ENCODE data around the gene MPP3.
"Not testable (repeated sequence)": the region's sequence is repeated elsewhere in the genome, so short reads cannot be mapped to it uniquely, and the experiment has no call there.

Gene MPP3

GRCh38 chr17:43832976-43833829, at the start of gene MPP3:
MPP3 (minus strand) TSS chr17:43833146; CDS start chr17:43831906, 1,240 bp downstream.
- peak; percentile 40 for DNase-seq

GRCh38 chr17:43881758-43882505, 49.0 kb upstream of the MPP3 start:
- DNase-seq = no peak

- DNase-seq = no peak
These were observed 48.2 kb upstream of the MPP3 start for GRCh38 chr17:43881181-43881580.

- no peak for DNase-seq
These were observed 47.6 kb upstream of the MPP3 start for GRCh38 chr17:43880420-43880991.

- DNase-seq = no peak
These were observed 46.9 kb upstream of the MPP3 start for GRCh38 chr17:43879723-43880419.

DNA sequence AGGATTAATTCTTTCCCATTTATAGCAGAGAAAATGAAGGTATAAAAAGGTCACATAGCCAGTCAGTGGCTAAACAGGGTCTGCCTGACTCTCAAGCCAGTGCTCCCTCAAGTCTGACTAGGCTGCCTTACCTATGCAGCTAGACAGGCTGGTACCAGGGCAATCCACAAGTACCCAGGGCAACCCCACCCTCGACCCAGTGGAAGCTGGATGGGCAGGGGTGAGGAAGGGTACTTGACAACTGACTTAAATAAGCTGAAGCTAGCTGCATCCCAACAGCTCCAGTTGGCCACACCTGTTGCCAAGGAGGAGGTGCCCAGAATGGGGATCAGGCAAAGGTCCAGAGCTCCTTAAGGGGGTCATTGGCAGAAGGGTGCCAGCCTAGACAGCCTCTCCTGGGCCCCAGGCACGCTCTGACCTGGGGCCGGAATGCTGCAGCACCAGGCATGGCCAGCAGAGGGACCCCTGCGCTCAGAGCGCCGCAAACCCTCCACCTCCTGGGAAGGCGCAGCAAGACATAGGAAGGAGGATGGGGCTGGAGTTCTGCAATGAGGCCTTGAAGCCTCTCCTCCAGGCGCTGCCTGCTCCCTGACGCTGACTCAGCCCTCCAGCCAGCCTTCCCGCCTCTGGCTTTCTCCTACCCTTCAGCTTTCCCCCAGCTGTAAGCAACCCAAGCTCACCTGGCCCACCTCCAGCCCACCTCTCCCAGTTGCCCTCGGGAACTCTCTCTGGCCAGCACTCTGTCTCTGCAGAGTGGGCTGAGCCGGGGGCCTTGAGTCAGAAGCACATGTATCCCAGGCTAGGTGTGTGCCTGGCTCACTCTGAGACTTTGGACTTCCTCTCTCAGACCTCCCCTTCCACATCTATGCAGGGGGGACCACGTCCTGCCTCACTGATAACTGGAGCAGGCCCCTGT, 45.6 kb upstream of the MPP3 start:
- DNase-seq = peak; percentile 53

DNA sequence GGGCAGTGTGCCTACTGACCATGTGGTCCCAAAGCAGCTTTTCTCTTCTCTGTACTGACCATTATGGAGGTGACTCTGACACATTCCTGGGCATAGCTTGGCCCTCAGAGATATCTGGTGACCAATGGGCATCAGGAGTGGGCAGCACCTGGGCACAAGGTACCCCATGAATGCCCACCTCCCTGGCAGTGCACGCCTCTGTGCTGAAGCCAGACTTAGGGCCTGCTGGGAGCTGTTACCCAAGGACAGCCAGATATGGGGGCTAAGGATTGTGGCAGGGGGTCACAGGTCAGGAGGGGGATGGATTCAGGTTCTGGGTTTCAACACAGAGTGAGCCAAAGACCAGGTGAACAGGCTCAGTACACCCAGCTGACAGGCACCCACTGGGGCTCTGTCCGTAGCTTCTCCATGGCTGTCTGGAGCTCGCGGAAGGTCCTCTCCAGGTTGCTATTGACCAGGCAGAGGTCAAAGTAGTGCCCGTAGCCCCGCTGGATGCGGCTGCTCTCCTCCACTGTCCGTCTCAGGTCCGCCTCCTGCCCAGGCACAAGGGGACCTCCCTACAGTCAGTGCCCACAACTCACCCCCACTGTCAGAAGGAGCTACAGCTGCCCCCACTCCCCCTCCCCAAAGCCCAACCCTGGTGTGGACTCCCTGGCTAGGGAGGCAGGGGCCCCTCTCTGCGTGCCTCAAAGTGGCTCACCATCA, 44.7 kb upstream of the MPP3 start:
- no peak for DNase-seq

DNA sequence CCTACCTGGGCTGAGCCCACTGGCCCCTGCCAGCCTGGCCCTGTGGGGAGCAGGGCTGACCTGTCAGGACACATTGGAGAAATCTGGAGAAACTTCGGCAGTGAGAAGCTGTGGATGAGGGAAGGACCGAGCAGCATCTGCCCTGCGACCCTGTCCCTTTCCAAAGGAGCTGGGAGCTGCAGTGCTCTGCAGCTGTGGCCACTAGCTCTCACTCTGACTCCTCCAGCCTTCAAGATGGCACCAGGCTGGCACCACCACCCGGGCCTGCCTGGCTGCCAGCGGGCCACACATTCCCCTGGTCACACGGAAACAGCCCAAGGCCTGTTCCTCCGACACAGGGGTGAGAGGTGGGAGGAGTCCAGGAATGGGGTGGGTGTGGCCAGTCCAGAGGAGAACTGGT, 44.1 kb upstream of the MPP3 start:
- DNase-seq = no peak

GRCh38 chr17:43875476-43876147, 42.7 kb upstream of the MPP3 start:
- DNase-seq = no peak

DNA sequence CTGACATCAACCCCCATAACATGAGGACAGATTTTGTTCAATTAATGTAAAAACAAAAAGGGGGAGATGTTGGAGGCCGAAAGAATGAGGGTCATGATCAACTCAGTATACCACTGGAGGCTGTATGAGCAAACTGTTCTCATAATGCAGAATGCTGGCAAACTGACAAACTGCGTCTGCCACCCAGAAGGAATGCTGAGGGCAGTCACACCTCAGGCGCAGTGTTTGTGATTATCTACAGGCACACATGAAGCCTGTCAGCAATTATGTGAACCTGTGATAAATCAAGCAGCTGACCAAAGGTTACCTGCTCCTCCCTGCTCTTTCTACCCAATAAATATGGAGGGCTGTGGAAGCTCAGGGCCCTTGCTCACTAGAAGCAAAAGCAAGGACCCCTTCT, 41.3 kb upstream of the MPP3 start:
- DNase-seq = no peak

GRCh38 chr17:43873815-43874214, 40.9 kb upstream of the MPP3 start:
- DNase-seq = no peak

DNA sequence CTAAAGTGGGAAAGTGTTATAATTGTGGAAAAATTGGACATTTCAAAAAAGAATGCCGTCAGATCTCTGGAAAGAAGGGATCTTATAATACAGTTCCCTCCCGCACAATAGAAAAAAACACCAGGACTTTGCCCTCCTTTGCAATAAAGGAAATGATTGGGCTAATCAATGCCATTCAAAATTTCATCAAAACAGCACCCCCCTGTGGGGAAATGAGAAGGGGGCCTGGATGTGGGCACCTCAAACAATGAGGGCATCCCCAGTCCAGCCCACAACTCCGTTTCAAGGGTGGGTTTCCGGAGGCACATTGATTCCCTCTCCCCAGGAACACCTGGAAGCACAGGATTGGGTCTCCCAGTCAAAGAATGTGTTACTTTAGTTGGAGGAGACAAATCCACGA, 40.1 kb upstream of the MPP3 start:
- DNase-seq = no peak

- DNase-seq = no peak
These were observed 39.2 kb upstream of the MPP3 start for GRCh38 chr17:43871946-43872690.

- not testable (repeated sequence) for DNase-seq
These were observed 36.1 kb upstream of the MPP3 start for GRCh38 chr17:43869031-43869430.

DNA sequence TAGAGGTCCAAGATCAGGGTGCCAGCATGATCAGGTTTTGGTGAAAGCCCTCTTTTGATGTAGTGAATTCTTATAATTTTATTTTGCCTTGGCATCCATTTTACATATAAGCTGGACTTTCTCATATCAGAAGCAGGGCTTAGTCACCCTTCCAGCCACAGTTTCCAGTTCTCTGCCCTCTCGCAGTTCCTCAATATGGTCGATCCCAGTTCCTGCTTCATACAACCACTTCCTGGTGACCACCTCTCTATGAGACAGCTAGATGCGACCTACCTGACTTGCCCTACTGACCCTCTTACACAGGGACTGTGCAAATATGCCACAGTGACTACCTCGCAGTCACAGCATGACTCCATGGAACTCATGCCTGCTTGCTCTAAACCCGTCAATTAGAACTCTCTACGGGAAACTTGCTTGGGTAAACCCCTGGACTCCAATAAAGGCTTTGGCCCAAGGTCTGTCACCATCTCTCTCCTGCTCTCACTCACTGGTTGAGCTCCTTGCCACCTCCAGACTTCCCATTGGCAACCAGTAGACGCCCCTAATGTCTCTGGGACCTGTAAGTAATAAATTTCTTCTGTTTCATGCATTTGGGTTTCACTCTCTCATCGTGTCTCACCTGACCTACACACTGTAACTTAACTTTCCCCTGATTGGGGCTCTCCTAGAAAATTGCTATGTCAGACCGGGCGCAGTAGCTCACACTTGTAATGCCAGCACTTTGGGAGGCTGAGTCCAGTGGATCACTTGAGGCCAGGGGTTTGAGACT, 35.5 kb upstream of the MPP3 start:
- DNase-seq = no peak

- no peak for DNase-seq
These were observed 31.4 kb upstream of the MPP3 start for GRCh38 chr17:43864161-43864984.

DNA sequence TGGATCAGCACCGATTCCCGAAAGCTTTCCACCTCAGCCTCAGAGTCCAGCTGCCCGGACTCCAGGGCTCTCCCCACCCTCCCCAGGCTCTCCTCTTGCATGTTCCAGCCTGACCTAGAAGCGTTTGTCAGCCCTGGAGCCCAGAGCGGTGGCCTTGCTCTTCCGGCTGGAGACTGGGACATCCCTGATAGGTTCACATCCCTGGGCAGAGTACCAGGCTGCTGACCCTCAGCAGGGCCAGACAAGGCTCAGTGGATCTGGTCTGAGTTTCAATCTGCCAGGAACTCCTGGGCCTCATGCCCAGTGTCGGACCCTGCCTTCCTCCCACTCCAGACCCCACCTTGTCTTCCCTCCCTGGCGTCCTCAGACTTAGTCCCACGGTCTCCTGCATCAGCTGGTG, 29.0 kb upstream of the MPP3 start:
- DNase-seq = no peak

GRCh38 chr17:43860927-43861622, 28.1 kb upstream of the MPP3 start:
- no peak for DNase-seq

All from activated CD4-positive, alpha-beta T cell treated with anti-CD3 and anti-CD28 coated beads for 1 hour (primary cell).